Mesenteric fat pad (tissue), 1 donor: ENCODE data around the gene NRG2. TPM values are rescaled to one million over a fixed set of nuclear protein-coding genes. Genes with fewer than 3 reads are reported as not detected.

Experiments
- DNase-seq: peaks from one replicate; pipeline ENCODE4 v3.0.0-alpha.2; 2020; ENCODE audit warnings: low spot score
- total RNA-seq: library from RNA; stranded (reverse); fragmentation: NEBNext Ultra II Directional; extraction: Animal tissue kit (Norgen Biotek cat#: 25700); gene quantifications from one replicate; pipeline ENCODE4 v1.2.1, GENCODE V29; 2021
- donor health status: DM: yes; HTN: yes; CAD: no.

The NRG2 gene
- total RNA-seq, 1 donor from 2014 or later, result 5.7 TPM

- no peak for DNase-seq
Observed at GRCh38 chr5:139882961-139883539, 160.0 kb downstream of the NRG2 start.

DNA sequence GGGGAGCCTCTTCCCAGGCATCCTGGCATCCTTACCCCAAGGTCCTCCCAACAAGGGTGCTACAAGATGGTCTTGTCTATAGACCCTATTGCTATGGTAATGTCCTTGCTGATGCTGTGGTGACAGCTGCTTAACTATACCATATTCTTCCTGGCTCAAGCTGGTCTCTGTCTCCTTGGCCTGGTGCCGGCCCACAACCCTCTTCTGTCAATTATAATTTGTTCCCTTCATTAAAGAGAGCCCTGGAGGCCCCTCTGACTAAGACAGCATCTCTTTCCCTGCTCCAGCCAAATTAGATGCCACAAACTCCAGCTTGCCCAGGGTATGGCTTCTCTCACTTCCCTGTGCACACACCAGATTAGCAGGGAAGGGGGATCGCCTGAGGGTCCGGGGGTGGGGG is 160.8 kb downstream of the NRG2 start:
- no peak for DNase-seq

- no peak for DNase-seq
Observed at GRCh38 chr5:139881143-139881733, 161.9 kb downstream of the NRG2 start.

- no peak for DNase-seq
Observed at GRCh38 chr5:139880416-139881142, 162.5 kb downstream of the NRG2 start.

DNA sequence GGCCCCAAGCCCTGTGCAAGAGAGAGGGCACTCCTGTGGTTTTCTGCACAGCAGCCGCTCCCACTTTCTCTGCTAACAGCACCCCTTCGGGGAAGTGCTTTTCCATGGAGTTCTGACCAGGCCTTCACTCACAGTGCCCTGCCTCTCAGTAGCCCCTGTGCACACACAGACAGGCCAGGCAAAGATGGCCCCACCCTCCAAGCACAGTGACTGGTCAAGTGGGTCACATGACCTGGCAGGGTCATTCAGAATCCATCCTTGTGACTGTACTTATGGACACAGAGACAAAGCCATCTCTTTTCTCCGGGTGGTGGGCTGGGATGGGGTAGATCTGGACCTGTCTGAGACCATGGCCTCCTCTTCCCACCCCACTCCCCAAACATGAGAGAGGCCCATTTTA is 165.0 kb downstream of the NRG2 start:
- no peak for DNase-seq

- no peak for DNase-seq
Observed at GRCh38 chr5:139877129-139877597, 165.9 kb downstream of the NRG2 start.

GRCh38 chr5:139875957-139876356 is 167.1 kb downstream of the NRG2 start:
- DNase-seq, result no peak

DNA sequence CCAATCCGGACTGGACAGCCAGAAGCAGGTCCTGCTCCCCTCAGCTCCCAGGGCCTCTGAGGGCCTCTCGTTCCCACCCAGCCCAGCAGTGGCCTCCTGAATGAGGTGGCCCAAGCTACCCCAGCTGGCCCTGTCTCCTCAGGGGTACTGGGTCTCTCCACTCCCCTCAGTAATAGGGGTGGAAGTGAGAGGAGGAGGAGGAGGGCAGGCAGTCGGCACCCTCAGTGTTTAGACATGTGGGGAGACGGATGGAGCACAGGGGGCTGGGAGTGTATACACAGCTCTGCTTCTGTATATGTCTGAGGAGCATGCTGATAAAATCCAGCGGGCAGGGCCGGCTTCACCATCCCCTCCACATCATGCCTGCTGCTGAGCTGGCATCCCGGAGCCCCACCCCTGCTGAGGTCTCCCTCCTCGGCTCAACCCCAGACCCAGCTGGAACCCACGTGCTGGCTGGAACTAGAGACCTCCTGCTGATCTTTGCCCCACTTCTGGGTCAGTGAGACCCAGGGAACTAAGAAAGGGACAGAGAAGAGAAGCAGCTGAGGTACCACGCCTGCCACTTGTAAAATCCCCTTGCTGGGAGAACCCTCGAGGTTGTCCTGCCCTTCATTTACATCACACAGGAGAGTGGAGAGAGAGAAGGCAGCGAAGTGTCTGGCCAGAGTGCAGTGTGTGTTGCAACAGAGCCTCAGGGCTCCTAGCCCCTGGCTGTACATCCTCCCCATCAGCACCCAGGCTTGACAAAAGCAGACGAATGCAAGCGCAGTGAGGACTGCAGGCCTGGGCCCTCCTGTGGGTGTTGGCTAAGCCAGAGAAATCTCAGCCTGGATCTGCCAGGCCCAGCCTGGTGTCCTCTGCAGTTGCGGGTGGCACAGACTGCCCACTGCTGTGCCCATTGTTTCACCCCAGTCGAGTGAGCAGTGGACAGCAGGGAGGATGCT is 170.0 kb downstream of the NRG2 start:
- no peak for DNase-seq

DNA sequence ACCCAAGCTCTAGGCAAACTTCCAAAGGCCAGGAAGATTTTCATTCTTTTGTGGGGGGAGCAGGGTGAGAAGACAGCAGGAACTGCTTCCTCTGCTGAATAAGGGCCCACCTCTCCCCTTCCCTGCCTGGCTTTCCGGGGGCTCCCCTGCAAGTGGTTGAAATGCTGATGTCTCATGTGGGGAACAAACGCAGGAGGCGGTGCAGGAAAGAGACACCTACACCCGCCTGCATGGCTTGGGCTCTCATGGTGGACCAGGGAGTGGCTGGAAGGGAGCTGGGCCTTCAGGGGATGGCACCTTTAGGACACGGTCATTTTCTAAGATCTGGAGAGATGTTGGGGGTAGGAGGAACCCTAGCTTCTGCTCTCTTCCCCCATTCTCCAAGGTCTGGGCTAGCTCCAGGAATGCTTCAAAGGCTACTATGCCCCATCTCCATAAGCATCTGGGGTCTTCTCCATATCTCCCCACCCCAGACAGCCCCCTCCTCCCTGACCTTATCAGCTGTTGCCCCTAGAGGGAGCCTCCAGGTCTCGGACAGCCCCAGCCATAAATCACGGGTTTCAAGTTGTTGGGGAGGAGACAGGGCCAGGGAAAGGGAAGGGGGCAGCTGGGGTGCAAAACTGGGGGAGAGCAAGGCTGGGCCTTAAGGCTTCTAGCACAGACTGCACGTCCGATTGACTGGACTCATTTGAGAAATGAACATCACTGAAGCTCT is 170.9 kb downstream of the NRG2 start:
- no peak for DNase-seq

- no peak for DNase-seq
Observed at GRCh38 chr5:139871614-139872013, 171.5 kb downstream of the NRG2 start.

GRCh38 chr5:139870677-139871076 is 172.4 kb downstream of the NRG2 start:
- no peak for DNase-seq

DNA sequence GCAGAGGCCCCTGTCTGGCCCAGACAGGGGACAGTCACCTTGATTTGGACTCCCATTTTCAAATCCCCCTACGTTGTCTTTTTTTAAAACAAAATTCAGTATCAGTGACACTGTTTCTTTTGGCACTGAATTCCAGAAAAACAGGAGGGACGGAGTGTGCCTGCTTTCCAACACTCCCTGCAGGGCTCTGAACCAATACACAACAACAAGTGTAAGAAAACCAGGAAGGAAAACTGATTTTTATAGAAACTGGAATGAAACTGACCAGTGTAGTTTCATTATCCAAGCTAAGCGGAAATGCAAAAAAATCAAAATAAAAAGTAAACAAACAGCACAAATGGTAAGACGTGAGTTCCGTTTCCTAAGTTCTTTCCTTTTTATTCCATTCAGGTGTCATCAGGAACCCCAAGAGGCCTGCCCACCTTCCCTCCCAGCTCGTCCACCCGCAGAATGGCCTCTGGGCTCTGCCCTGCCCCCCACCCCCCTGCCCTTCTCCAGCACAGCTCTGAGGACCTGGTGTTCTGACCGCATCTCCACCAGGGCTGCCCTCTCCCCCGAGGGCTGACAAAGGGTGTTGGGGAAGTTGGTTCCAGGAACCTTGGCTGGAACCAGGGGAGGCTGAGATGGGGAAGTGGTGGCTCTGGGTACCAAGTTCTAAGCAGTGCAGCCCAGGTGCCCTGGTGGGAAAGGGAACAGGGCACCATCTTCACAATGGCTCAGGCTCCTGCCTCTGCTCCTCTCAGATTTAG is 173.9 kb downstream of the NRG2 start:
- no peak for DNase-seq

DNA sequence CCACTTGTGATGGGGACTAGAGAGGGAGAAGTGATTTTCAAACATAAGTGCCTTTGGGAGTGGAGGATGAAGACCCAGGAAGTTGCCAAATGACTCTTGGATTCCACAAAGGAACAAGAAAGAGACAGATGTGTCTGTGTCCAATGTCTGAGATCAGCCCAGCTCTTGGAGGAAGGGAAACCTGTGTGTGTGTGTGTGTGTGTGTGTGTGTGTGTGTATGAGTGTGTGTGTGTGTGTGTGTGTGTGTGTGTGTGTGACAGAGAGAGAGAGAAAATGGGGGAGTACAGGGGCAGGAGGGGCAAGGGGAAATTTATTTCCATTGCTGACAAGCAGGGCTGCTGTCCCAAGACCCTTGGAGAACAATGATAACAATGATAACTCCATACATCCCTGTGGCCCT is 175.5 kb downstream of the NRG2 start:
- no peak for DNase-seq

- DNase-seq, result no peak
Observed at GRCh38 chr5:139867109-139867508, 176.0 kb downstream of the NRG2 start.

- no peak for DNase-seq
Observed at GRCh38 chr5:139864716-139865483, 178.2 kb downstream of the NRG2 start.

DNA sequence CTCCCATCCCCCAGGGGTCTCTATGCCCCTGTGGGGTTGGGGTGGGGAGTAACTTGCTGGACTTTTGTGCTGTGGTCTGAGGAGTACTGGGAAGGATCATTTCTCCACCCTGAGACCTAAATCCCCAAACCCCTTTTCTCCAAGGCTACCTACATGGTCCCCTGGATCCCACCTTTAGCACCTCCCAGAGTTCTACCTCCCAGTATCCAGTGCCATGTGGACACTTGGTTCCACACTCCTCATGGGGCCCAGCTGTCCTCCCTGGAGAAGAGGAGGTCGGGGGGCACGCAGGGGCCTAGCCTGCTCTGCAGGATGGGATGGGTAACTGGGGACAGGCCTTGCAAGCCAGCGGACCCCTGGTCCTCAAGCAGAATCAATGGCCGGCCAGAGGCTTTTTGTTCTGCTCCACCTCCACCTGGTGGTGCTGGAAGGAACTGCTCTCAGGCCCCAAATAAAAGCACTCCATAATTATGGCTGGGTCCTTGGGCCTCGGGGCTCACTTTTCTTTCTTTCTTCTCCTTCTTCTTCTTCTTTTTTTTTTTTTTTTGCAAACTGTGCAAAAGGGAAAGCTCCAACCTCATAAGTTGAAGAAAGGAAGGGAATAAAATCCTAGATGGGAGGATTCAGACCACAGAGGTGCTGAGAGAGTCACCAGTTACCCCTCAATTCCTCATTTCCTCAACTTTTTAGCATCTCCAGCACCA is 179.1 kb downstream of the NRG2 start:
- no peak for DNase-seq

GRCh38 chr5:139863361-139863760 is 179.7 kb downstream of the NRG2 start:
- no peak for DNase-seq

- no peak for DNase-seq
Observed at GRCh38 chr5:139862803-139863202, 180.3 kb downstream of the NRG2 start.

GRCh38 chr5:139862313-139862712 is 180.8 kb downstream of the NRG2 start:
- no peak for DNase-seq
